ENCODE results near the gene TMEM17. TPM values are rescaled to one million over a fixed set of nuclear protein-coding genes. Genes with fewer than 3 reads are reported as not detected.

The TMEM17 gene
- polyA plus RNA-seq, 1 of the 3 experiments (the other 2 are of a cell fraction) = 5.5 TPM

DNA sequence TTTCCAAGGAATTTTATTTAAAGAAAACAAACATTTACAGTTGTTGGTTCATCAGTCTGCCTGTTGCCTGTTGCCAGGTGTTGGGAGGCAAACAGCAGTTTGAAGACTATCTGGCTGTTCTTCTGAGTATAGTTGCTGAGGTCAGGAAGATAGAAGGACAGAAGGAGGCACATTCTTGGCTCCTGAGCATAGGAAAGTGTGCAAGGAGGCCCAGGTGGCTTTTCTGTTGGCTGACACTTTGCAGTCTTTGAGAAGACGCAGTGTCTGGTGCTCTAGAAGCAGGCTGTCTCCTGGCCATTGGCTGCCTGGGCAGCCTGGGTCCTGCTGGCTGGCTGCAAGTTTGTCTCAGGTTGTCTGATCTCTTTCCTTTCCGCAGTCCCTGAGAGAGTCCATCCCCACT is 36.4 kb downstream of the TMEM17 start:
- Histone ChIP-seq H4K20me1 (ENCODE audit: insufficient read depth) (no peaks in the 10 kb centered on the region), H3K9ac (no peak overlapping the region), H3K4me1 (ENCODE audit: control insufficient read depth in 1 of 2, insufficient read depth in 2 of 2, low read depth in 1 of 2, low read length in 1 of 2) (peaks cover 0 to 6% of the 10 kb centered on the region in 2 experiments; a peak in 2 of 4 replicates), H3K4me2 (no peak overlapping the region), H3K79me2 (ENCODE audit: insufficient read depth) (no peaks in the 10 kb centered on the region), H3K27me3 (ENCODE audit: insufficient read depth) (no peaks in the 10 kb centered on the region), H3K9me3 (no peaks in the 10 kb centered on the region), H2AFZ (ENCODE audit: low read depth) (no peak overlapping the region), H3K9me2 (no peaks in the 10 kb centered on the region), H3K4me3 (ENCODE audit: low read depth in 2 of 2, low read length in 1 of 2) (no peak overlapping the region), H3F3A (replicated peaks; ENCODE audit: insufficient read depth) (no peaks in the 10 kb centered on the region), H3K36me3 (replicated peaks in 1 of 2; ENCODE audit: control insufficient read depth in 1 of 2, insufficient read depth in 2 of 2, low read length in 1 of 2) (no peaks in the 10 kb centered on the region), H3K27ac (ENCODE audit: low read depth in 2 of 2, low read length in 1 of 2) (no peak overlapping the region)
- 87% methylated on average over 2 of the region's 2 CpGs for WGBS (ENCODE audit: low lambda C conversion rate)
- DNase-seq = no peak
- POLR2A ChIA-PET = no interaction called here
- TF ChIP-seq NFIC (IDR thresholded peaks at IDR 0.05; ENCODE audit: borderline replicate concordance) (no peak), SIN3A (IDR thresholded peaks at IDR 0.05; ENCODE audit: borderline replicate concordance, low read depth, low read length) (no peak), RCOR1 (IDR thresholded peaks at IDR 0.05; ENCODE audit: low read length) (no peak), EZH2phosphoT487 (IDR thresholded peaks at IDR 0.05; ENCODE audit: borderline replicate concordance, low read depth) (no peak), TAF1 (IDR thresholded peaks at IDR 0.05; ENCODE audit: borderline replicate concordance, low read depth, low read length) (no peak), TEAD4 (IDR thresholded peaks at IDR 0.05; ENCODE audit: borderline replicate concordance, insufficient read depth) (no peak), TCF12 (IDR thresholded peaks at IDR 0.05) (no peak), IRF3 (IDR thresholded peaks at IDR 0.05; ENCODE audit: low read depth, low read length) (no peak), GATA2 (CRISPR knock-in tag; IDR thresholded peaks at IDR 0.05) (no peak)
- TF ChIP-seq, protein P1, sequence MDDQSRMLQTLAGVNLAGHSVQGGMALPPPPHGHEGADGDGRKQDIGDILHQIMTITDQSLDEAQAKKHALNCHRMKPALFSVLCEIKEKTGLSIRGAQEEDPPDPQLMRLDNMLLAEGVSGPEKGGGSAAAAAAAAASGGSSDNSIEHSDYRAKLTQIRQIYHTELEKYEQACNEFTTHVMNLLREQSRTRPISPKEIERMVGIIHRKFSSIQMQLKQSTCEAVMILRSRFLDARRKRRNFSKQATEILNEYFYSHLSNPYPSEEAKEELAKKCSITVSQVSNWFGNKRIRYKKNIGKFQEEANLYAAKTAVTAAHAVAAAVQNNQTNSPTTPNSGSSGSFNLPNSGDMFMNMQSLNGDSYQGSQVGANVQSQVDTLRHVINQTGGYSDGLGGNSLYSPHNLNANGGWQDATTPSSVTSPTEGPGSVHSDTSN (IDR thresholded peaks at IDR 0.05) = no peak
- TF ChIP-seq, protein P2, sequence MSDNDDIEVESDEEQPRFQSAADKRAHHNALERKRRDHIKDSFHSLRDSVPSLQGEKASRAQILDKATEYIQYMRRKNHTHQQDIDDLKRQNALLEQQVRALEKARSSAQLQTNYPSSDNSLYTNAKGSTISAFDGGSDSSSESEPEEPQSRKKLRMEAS (IDR thresholded peaks at IDR 0.05; ENCODE audit: low read depth) = no peak
- TF ChIP-seq, protein P3, sequence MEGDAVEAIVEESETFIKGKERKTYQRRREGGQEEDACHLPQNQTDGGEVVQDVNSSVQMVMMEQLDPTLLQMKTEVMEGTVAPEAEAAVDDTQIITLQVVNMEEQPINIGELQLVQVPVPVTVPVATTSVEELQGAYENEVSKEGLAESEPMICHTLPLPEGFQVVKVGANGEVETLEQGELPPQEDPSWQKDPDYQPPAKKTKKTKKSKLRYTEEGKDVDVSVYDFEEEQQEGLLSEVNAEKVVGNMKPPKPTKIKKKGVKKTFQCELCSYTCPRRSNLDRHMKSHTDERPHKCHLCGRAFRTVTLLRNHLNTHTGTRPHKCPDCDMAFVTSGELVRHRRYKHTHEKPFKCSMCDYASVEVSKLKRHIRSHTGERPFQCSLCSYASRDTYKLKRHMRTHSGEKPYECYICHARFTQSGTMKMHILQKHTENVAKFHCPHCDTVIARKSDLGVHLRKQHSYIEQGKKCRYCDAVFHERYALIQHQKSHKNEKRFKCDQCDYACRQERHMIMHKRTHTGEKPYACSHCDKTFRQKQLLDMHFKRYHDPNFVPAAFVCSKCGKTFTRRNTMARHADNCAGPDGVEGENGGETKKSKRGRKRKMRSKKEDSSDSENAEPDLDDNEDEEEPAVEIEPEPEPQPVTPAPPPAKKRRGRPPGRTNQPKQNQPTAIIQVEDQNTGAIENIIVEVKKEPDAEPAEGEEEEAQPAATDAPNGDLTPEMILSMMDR (IDR thresholded peaks at IDR 0.05) = no peak
- CTCF ChIA-PET = interaction anchor here (1.2 to 4.5 kb wide), 2 partner anchors 12 to 324 kb away, joined by 3 to 24 read pairs; no protein-coding TSS in a partner anchor

GRCh38 chr2:62469114-62469513 is 36.9 kb downstream of the TMEM17 start:
- no peak overlapping the region for H2AFZ ChIP-seq (ENCODE audit: low read depth)
- POLR2A ChIA-PET = no interaction called here
- TF ChIP-seq SIN3A (IDR thresholded peaks at IDR 0.05; ENCODE audit: borderline replicate concordance, low read depth, low read length) (no peak), GATA2 (CRISPR knock-in tag; IDR thresholded peaks at IDR 0.05) (no peak), FOXJ3 (CRISPR knock-in tag; IDR thresholded peaks at IDR 0.05) (no peak), YY1 (IDR thresholded peaks at IDR 0.05; ENCODE audit: low read depth) (no peak), RCOR1 (IDR thresholded peaks at IDR 0.05; ENCODE audit: low read length) (no peak), RFX5 (IDR thresholded peaks at IDR 0.05; ENCODE audit: low read length) (no peak), CHD2 (IDR thresholded peaks at IDR 0.05; ENCODE audit: low read length, partially characterized antibody) (no peak), SMC3 (IDR thresholded peaks at IDR 0.05; ENCODE audit: low read depth, low read length) (no peak), RXRA (IDR thresholded peaks at IDR 0.05; ENCODE audit: borderline replicate concordance, low read depth) (no peak), TEAD4 (IDR thresholded peaks at IDR 0.05; ENCODE audit: borderline replicate concordance, insufficient read depth) (no peak), NFIC (IDR thresholded peaks at IDR 0.05; ENCODE audit: borderline replicate concordance) (no peak), FOSL2 (IDR thresholded peaks at IDR 0.05; ENCODE audit: borderline replicate concordance, low read depth) (no peak), EZH2phosphoT487 (IDR thresholded peaks at IDR 0.05; ENCODE audit: borderline replicate concordance, low read depth) (no peak)
- TF ChIP-seq, protein P3 (IDR thresholded peaks at IDR 0.05) = no peak

More at GRCh38 chr2:62469114-62469513, 36.9 kb downstream of the TMEM17 start:
- Histone ChIP-seq H3K4me1 (ENCODE audit: control insufficient read depth in 1 of 2, insufficient read depth in 2 of 2, low read depth in 1 of 2, low read length in 1 of 2) (peaks cover 0 to 5% of the 10 kb centered on the region in 2 experiments; a peak in 2 of 4 replicates), H4K20me1 (ENCODE audit: insufficient read depth) (no peaks in the 10 kb centered on the region), H3K27me3 (ENCODE audit: insufficient read depth) (no peaks in the 10 kb centered on the region), H3F3A (replicated peaks; ENCODE audit: insufficient read depth) (no peaks in the 10 kb centered on the region), H3K9me2 (no peaks in the 10 kb centered on the region), H3K9ac (no peak overlapping the region), H3K36me3 (replicated peaks in 1 of 2; ENCODE audit: control insufficient read depth in 1 of 2, insufficient read depth in 2 of 2, low read length in 1 of 2) (no peaks in the 10 kb centered on the region), H3K79me2 (ENCODE audit: insufficient read depth) (no peaks in the 10 kb centered on the region), H3K9me3 (no peaks in the 10 kb centered on the region), H3K4me2 (no peak overlapping the region), H3K27ac (ENCODE audit: low read depth in 2 of 2, low read length in 1 of 2) (no peak overlapping the region), H3K4me3 (ENCODE audit: low read depth in 2 of 2, low read length in 1 of 2) (no peak overlapping the region)
- WGBS (ENCODE audit: low lambda C conversion rate) = 83% methylated on average over 1 of the region's 1 CpG
- CTCF ChIA-PET = interaction anchor here (1.2 to 4.5 kb wide), 2 partner anchors 12 to 325 kb away, joined by 3 to 24 read pairs; no protein-coding TSS in a partner anchor
- DNase-seq = no peak

Data from SK-N-SH (cell line).